Mesothelial cell of epicardium (in vitro differentiated cells): ENCODE measurements around the gene SOD3. TPM values are rescaled to one million over a fixed set of nuclear protein-coding genes. Genes with fewer than 3 reads are reported as not detected.

Source experiments
- DNase-seq, 2 experiments: peaks; one replicate each; pipeline ENCODE4 v3.0.0; 2021; ENCODE audit warnings: low spot score in 2 of 2; ENCODE audit not compliant: unreplicated experiment in 2 of 2
- H3K27ac Mint-ChIP-seq: 2 replicates; pipeline ENCODE4 v1.8.0; 2021; ENCODE audit warnings: mixed read lengths
- H3K27me3 Mint-ChIP-seq: 2 replicates; pipeline ENCODE4 v1.8.0; 2021; ENCODE audit warnings: low read depth, mixed read lengths
- H3K36me3 Mint-ChIP-seq: 2 replicates; pipeline ENCODE4 v1.8.0; 2021; ENCODE audit warnings: mixed read lengths
- H3K4me1 Mint-ChIP-seq: 2 replicates; pipeline ENCODE4 v1.8.0; 2021; ENCODE audit warnings: mixed read lengths
- H3K4me3 Mint-ChIP-seq: 2 replicates; pipeline ENCODE4 v1.8.0; 2021; ENCODE audit warnings: mild to moderate bottlenecking, moderate library complexity, mixed read lengths
- H3K9me3 Mint-ChIP-seq: 2 replicates; pipeline ENCODE4 v1.8.0; 2021; ENCODE audit warnings: mixed read lengths
- total RNA-seq: library from RNA; stranded (reverse); gene quantifications from 3 replicates; pipeline ENCODE4 v1.2.1, GENCODE V29; 2021
- TF ChIP-seq, protein P1 (sequence below): fragments of 200-600 bp; sonication (generic); IDR thresholded peaks from one replicate; pipeline ENCODE4 v1.5.0; 2021; ENCODE audit warnings: antibody characterized with exemption; ENCODE audit not compliant: unreplicated experiment

The SOD3 gene
- total RNA-seq, 1 donor from 2014 or later, result 5.7 TPM

DNA sequence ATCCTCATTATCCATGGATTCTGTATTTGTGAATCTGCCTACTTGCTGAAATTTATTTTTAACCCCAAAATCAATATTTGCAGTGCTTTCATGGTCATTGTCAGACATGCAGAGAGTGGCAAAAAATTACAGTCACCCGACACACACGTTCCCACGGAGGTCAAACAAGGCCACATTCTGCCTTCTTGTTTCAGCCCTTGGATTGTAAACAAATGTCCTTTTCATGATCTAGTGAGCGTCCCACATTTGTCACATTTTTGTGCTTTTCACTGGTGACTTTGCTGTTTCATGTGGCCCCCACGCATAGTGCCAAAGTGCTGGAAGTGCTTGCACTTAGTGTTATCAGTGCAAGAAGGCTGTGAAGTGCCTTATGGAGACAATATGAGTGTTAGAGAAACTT, 45.0 kb downstream of the SOD3 start:
- Mint-ChIP-seq H3K9me3 (peaks cover 15% of the 10 kb centered on the region), H3K36me3 (peaks cover 38% of the 10 kb centered on the region), H3K4me3 (no peak overlapping the region), H3K27me3 (no peaks in the 10 kb centered on the region), H3K27ac (no peak overlapping the region), H3K4me1 (peaks cover 2% of the 10 kb centered on the region)
- no peak for DNase-seq
- TF ChIP-seq, protein P1, sequence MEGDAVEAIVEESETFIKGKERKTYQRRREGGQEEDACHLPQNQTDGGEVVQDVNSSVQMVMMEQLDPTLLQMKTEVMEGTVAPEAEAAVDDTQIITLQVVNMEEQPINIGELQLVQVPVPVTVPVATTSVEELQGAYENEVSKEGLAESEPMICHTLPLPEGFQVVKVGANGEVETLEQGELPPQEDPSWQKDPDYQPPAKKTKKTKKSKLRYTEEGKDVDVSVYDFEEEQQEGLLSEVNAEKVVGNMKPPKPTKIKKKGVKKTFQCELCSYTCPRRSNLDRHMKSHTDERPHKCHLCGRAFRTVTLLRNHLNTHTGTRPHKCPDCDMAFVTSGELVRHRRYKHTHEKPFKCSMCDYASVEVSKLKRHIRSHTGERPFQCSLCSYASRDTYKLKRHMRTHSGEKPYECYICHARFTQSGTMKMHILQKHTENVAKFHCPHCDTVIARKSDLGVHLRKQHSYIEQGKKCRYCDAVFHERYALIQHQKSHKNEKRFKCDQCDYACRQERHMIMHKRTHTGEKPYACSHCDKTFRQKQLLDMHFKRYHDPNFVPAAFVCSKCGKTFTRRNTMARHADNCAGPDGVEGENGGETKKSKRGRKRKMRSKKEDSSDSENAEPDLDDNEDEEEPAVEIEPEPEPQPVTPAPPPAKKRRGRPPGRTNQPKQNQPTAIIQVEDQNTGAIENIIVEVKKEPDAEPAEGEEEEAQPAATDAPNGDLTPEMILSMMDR, result no peak

GRCh38 chr4:24840826-24841543, 45.6 kb downstream of the SOD3 start:
- Mint-ChIP-seq H3K27me3 (no peaks in the 10 kb centered on the region), H3K27ac (peak overlapping the region; percentile 47), H3K9me3 (peaks cover 15% of the 10 kb centered on the region), H3K36me3 (peaks cover 38% of the 10 kb centered on the region), H3K4me1 (peaks cover 2% of the 10 kb centered on the region), H3K4me3 (no peak overlapping the region)
- TF ChIP-seq, protein P1, result no peak
- DNase-seq, result no peak

DNA sequence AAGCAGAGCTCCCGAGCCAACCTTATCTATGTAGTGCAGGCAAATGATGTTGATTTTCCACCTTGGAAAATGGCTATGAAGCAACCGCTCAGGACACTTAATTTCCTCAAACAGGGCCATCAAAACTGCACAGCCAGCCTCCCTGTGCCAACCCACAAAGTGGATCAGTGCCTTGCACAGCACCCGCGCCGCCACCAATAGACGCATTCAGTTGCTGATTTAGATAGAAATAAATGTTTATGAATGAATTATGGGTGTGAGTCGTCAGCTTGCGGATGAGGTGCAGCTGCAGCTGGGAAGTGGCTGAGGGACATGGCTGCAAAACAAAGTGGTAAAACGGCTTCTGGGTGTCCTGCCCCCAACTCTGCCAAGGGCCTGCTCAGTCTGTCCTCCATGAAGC, 47.0 kb downstream of the SOD3 start:
- Mint-ChIP-seq H3K4me3 (no peak overlapping the region), H3K4me1 (peaks cover 2% of the 10 kb centered on the region), H3K27ac (no peak overlapping the region), H3K27me3 (no peaks in the 10 kb centered on the region), H3K9me3 (peaks cover 15% of the 10 kb centered on the region), H3K36me3 (peaks cover 29% of the 10 kb centered on the region)
- TF ChIP-seq, protein P1, result no peak
- DNase-seq, result no peak

DNA sequence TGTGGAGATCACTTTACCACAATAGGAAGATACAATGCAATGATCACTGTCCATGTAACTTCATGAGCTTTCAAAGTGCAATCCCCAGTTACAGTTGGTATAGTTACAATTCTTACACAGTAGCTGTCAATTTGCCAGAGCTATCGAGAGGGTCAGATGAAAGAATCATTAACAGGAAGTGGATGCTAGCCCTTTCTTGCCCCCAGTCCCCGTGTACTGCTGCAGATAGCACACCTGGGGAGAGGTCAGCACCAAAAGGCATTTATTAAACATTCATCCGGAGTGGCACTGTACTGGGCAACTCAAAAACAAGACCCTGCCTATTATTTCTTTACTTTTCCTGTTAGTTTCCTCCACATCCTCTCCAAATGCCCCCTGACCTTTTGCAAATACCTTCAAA, 47.7 kb downstream of the SOD3 start:
- Mint-ChIP-seq H3K27me3 (no peaks in the 10 kb centered on the region), H3K4me1 (peaks cover 2% of the 10 kb centered on the region), H3K27ac (no peak overlapping the region), H3K36me3 (peaks cover 22% of the 10 kb centered on the region), H3K4me3 (no peak overlapping the region), H3K9me3 (peaks cover 15% of the 10 kb centered on the region)
- TF ChIP-seq, protein P1, result no peak
- DNase-seq, result no peak

GRCh38 chr4:24845132-24845531, 49.8 kb downstream of the SOD3 start:
- DNase-seq, result no peak
- H3K27ac Mint-ChIP-seq, result no peak overlapping the region
- H3K9me3 Mint-ChIP-seq, result peaks cover 10% of the 10 kb centered on the region
- peaks cover 13% of the 10 kb centered on the region for H3K36me3 Mint-ChIP-seq
- no peaks in the 10 kb centered on the region for H3K27me3 Mint-ChIP-seq
- H3K4me3 Mint-ChIP-seq, result no peak overlapping the region
- TF ChIP-seq, protein P1, result no peak
- H3K4me1 Mint-ChIP-seq, result peaks cover 14% of the 10 kb centered on the region
